GM12872 (cell line): ENCODE data around the gene SCML1.

Experiments
- CTCF ChIP-seq: IDR thresholded peaks from 3 replicates; pipeline ENCODE4 v1.5.1; 2011; ENCODE audit warnings: low read depth, mild to moderate bottlenecking, low read length, moderate library complexity; ENCODE audit not compliant: insufficient read depth

Gene SCML1

GRCh38 chrX:17740137-17741122, 3.1 kb downstream of the SCML1 start:
- no peak for TF ChIP-seq CTCF

- TF ChIP-seq CTCF: no peak
Measured at GRCh38 chrX:17741123-17741511, 3.8 kb downstream of the SCML1 start.

- no peak for TF ChIP-seq CTCF
Measured at GRCh38 chrX:17743913-17744312, 6.6 kb downstream of the SCML1 start.

- TF ChIP-seq CTCF: no peak
Measured at GRCh38 chrX:17744896-17745523, 7.7 kb downstream of the SCML1 start.

- TF ChIP-seq CTCF: no peak
Measured at GRCh38 chrX:17747692-17748091, 10.4 kb downstream of the SCML1 start.

GRCh38 chrX:17748684-17749083, 11.4 kb downstream of the SCML1 start:
- no peak for TF ChIP-seq CTCF

- no peak for TF ChIP-seq CTCF
Measured at GRCh38 chrX:17750436-17750835, 13.1 kb downstream of the SCML1 start.
